ENCODE measurements around the gene TGM3.

Gene TGM3

DNA sequence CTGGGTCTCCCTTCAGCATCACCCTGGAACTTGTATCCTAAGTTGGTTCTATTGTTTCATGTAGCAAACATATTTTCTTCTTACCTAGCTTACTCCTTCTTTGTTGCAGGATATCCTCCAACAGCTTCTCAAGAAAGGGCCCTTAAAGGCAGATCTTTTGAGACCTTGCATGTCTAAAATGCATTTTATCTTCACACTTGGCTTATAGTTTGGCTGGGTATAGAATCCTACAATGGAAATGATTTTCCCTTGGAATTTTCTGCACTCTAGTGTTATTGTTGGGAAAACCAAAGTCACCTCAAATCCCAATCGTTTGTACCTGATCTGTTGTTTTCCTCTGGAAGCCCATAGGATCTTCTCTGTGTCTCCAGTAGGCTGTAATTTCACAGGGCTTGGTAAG lies 72.8 kb downstream of the TGM3 start:
- in situ Hi-C loops (cut with HindIII; ENCODE audit: low sequenced_read_pairs): no loop called here
- DNase-seq (ENCODE audit: low read depth): no peak
- TF ChIP-seq, protein P1, sequence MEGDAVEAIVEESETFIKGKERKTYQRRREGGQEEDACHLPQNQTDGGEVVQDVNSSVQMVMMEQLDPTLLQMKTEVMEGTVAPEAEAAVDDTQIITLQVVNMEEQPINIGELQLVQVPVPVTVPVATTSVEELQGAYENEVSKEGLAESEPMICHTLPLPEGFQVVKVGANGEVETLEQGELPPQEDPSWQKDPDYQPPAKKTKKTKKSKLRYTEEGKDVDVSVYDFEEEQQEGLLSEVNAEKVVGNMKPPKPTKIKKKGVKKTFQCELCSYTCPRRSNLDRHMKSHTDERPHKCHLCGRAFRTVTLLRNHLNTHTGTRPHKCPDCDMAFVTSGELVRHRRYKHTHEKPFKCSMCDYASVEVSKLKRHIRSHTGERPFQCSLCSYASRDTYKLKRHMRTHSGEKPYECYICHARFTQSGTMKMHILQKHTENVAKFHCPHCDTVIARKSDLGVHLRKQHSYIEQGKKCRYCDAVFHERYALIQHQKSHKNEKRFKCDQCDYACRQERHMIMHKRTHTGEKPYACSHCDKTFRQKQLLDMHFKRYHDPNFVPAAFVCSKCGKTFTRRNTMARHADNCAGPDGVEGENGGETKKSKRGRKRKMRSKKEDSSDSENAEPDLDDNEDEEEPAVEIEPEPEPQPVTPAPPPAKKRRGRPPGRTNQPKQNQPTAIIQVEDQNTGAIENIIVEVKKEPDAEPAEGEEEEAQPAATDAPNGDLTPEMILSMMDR (IDR thresholded peaks at IDR 0.05; ENCODE audit: low read depth, low read length, missing control alignments): no peak
- no peak overlapping the region for H3K4me3 ChIP-seq (ENCODE audit: low read depth, low read length)

GRCh38 chr20:2373098-2373497 lies 77.3 kb downstream of the TGM3 start:
- no peak for DNase-seq (ENCODE audit: low read depth)
- in situ Hi-C loops (cut with HindIII; ENCODE audit: low sequenced_read_pairs): no loop called here
- TF ChIP-seq, protein P1 (IDR thresholded peaks at IDR 0.05; ENCODE audit: low read depth, low read length, missing control alignments): no peak
- H3K4me3 ChIP-seq (ENCODE audit: low read depth, low read length): no peak overlapping the region

GRCh38 chr20:2374346-2375125 lies 78.7 kb downstream of the TGM3 start:
- H3K4me3 ChIP-seq (ENCODE audit: low read depth, low read length): no peak overlapping the region
- in situ Hi-C loops (cut with HindIII; ENCODE audit: low sequenced_read_pairs): no loop called here
- DNase-seq (ENCODE audit: low read depth): no peak
- TF ChIP-seq, protein P1 (IDR thresholded peaks at IDR 0.05; ENCODE audit: low read depth, low read length, missing control alignments): no peak

GRCh38 chr20:2378893-2379292 lies 83.1 kb downstream of the TGM3 start:
- H3K4me3 ChIP-seq (ENCODE audit: low read depth, low read length): no peak overlapping the region
- in situ Hi-C loops (cut with HindIII; ENCODE audit: low sequenced_read_pairs): no loop called here
- no peak for DNase-seq (ENCODE audit: low read depth)
- TF ChIP-seq, protein P1 (IDR thresholded peaks at IDR 0.05; ENCODE audit: low read depth, low read length, missing control alignments): no peak

DNA sequence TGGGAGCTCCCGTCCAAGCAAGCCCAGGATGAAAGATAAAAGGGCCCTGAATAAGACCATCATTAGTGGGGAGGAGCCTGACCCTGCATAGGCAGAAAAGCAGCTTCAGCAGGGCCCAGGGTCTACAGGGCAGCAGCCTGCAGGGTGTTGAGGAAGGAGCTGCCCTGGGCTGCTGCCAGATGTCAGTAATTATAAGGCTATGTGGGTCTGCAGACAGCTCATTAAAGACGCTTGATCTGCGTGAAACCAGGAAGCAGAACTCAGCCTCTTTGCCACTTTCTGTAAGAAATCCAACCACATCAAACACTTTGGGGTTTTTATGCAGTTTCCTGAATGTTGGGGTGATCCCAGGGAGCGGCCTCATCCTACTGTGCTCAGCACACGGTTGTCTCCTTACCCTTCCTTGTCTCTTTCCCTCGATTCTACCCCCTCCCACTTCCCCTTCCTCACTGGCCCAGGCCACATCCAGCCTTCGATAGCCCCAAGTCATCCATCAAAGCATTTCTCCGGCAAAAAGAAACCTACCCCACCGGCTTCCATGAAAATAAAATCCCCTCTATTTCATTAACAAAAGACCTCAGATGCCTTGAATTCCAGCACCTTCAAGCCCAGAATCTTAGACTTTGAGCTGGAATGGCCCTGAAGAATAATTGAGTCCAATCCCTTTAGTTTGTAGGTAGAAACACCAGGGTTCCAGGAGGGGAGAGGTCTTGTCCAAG lies 83.9 kb downstream of the TGM3 start:
- in situ Hi-C loops (cut with HindIII; ENCODE audit: low sequenced_read_pairs): no loop called here
- TF ChIP-seq, protein P1 (IDR thresholded peaks at IDR 0.05; ENCODE audit: low read depth, low read length, missing control alignments): no peak
- H3K4me3 ChIP-seq (ENCODE audit: low read depth, low read length): no peak overlapping the region
- no peak for DNase-seq (ENCODE audit: low read depth)

DNA sequence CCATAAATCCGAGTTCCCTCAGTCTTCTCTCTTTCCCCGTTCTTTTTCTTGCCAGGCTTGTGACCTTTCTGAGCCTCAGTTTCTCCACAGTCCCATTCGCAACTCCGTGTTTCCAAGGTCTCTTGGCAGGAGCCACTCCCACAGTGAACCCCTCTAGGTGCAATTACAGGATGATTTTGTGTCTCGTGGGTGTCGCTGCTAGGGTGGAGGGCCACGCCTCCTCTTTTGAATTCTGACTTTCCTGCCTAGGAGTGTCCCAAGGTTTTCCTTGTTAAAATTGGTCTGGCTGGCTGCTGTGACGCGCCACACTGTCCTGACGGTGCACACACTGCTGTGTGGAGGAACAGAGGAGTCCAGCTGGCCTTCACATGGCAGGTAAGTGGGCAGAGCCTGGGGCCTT lies 84.8 kb downstream of the TGM3 start, which contains the start of gene TGM6:
TSS of gene TGM6 (plus strand) at position 301 of the 400 bp plus-strand sequence. CDS start at position 369, 68 bp downstream.
- H3K4me3 ChIP-seq (ENCODE audit: low read depth, low read length): no peak within 1 kb of the TSS
- TF ChIP-seq, protein P1 (IDR thresholded peaks at IDR 0.05; ENCODE audit: low read depth, low read length, missing control alignments): no peak
- DNase-seq (ENCODE audit: low read depth): no peak
- in situ Hi-C loops (cut with HindIII; ENCODE audit: low sequenced_read_pairs): no loop called here

Measured in astrocyte of the cerebellum (primary cell).